GM21390 (cell line): ENCODE data around the gene TSPAN15.

ENCODE experiments used
- ATAC-seq: cut with Tn5 transposase; IDR thresholded peaks from one replicate; pipeline ENCODE4 v1.9.1; 2021; ENCODE audit not compliant: unreplicated experiment

TSPAN15 gene

GRCh38 chr10:69464801-69465401 is 13.6 kb downstream of the TSPAN15 start:
- no peak for ATAC-seq

- ATAC-seq: no peak
Measured at GRCh38 chr10:69465457-69466157, 14.3 kb downstream of the TSPAN15 start.

GRCh38 chr10:69466158-69466490 is 14.9 kb downstream of the TSPAN15 start:
- ATAC-seq: no peak

- no peak for ATAC-seq
Measured at GRCh38 chr10:69466689-69467088, 15.4 kb downstream of the TSPAN15 start.

- ATAC-seq: no peak
Measured at GRCh38 chr10:69467928-69468750, 16.9 kb downstream of the TSPAN15 start.

GRCh38 chr10:69468751-69469089 is 17.5 kb downstream of the TSPAN15 start:
- no peak for ATAC-seq

- ATAC-seq: no peak
Measured at GRCh38 chr10:69469976-69470375, 18.7 kb downstream of the TSPAN15 start.

- no peak for ATAC-seq
Measured at GRCh38 chr10:69470463-69471384, 19.5 kb downstream of the TSPAN15 start.

GRCh38 chr10:69472142-69472541 is 20.9 kb downstream of the TSPAN15 start:
- ATAC-seq: no peak

GRCh38 chr10:69472544-69472943 is 21.3 kb downstream of the TSPAN15 start:
- ATAC-seq: no peak

GRCh38 chr10:69473304-69473990 is 22.2 kb downstream of the TSPAN15 start:
- ATAC-seq: no peak

- no peak for ATAC-seq
Measured at GRCh38 chr10:69474742-69475432, 23.6 kb downstream of the TSPAN15 start.

GRCh38 chr10:69475433-69475830 is 24.2 kb downstream of the TSPAN15 start:
- ATAC-seq: no peak

- no peak for ATAC-seq
Measured at GRCh38 chr10:69477968-69478597, 26.8 kb downstream of the TSPAN15 start.

- ATAC-seq: no peak
Measured at GRCh38 chr10:69479240-69480067, 28.2 kb downstream of the TSPAN15 start.

GRCh38 chr10:69480068-69480412 is 28.8 kb downstream of the TSPAN15 start:
- no peak for ATAC-seq

- ATAC-seq: no peak
Measured at GRCh38 chr10:69481305-69481704, 30.0 kb downstream of the TSPAN15 start.

GRCh38 chr10:69481811-69482524 is 30.7 kb downstream of the TSPAN15 start:
- no peak for ATAC-seq
